GM12875 (cell line): ENCODE data around the gene LEAP2.

Experiments used
- H3K4me3 ChIP-seq: one replicate; pipeline ENCODE4 v1.5.1; 2011; ENCODE audit warnings: low read depth, low read length, control low read depth
- TF ChIP-seq, protein P1 (sequence below): IDR thresholded peaks from 2 replicates; pipeline ENCODE4 v1.5.1; 2011; ENCODE audit warnings: low read depth, mild to moderate bottlenecking, control low read depth, inconsistent platforms, low read length, moderate library complexity, borderline replicate concordance; ENCODE audit not compliant: insufficient read depth

The LEAP2 gene

DNA sequence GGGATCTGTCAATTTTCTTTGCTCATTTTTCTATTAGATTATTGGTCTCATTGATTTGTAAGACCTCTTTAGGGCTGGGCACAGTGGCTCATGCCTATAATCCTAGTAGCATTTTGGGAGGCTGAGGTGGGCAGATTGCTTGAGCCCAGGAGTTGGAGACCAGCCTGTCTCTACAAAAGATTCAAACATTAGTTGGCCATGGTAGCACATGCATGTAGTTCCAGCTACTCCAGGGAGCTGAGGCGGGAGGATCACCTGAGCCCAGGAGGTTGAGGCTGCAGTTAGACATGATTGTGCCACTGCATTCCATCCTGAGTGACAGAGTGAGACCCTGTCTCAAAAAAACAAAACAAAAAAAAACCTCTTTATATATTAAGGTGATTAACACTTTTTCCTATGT lies 36.6 kb upstream of the LEAP2 start:
- TF ChIP-seq, protein P1, sequence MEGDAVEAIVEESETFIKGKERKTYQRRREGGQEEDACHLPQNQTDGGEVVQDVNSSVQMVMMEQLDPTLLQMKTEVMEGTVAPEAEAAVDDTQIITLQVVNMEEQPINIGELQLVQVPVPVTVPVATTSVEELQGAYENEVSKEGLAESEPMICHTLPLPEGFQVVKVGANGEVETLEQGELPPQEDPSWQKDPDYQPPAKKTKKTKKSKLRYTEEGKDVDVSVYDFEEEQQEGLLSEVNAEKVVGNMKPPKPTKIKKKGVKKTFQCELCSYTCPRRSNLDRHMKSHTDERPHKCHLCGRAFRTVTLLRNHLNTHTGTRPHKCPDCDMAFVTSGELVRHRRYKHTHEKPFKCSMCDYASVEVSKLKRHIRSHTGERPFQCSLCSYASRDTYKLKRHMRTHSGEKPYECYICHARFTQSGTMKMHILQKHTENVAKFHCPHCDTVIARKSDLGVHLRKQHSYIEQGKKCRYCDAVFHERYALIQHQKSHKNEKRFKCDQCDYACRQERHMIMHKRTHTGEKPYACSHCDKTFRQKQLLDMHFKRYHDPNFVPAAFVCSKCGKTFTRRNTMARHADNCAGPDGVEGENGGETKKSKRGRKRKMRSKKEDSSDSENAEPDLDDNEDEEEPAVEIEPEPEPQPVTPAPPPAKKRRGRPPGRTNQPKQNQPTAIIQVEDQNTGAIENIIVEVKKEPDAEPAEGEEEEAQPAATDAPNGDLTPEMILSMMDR = no peak
- no peak overlapping the region for H3K4me3 ChIP-seq

DNA sequence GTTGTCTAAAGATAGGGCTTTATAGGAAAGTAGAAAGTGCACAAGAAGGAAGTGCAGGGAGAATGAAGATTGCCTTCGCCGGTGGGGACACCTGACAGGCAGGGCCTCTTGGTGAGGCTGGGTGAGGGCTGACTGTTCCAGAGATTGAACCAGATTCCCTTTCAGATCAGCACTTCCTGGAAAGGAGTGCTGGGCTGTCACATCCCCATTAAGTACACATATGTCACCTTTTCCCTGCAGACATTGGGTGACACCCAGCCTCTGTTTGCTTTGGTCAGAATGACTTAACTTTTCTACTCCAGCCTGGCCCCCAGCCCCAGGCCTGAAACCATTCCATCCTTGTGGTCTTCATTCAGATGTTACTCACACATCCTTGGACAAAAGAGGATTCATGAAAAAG lies 35.6 kb upstream of the LEAP2 start:
- TF ChIP-seq, protein P1 = no peak
- H3K4me3 ChIP-seq = no peak overlapping the region

DNA sequence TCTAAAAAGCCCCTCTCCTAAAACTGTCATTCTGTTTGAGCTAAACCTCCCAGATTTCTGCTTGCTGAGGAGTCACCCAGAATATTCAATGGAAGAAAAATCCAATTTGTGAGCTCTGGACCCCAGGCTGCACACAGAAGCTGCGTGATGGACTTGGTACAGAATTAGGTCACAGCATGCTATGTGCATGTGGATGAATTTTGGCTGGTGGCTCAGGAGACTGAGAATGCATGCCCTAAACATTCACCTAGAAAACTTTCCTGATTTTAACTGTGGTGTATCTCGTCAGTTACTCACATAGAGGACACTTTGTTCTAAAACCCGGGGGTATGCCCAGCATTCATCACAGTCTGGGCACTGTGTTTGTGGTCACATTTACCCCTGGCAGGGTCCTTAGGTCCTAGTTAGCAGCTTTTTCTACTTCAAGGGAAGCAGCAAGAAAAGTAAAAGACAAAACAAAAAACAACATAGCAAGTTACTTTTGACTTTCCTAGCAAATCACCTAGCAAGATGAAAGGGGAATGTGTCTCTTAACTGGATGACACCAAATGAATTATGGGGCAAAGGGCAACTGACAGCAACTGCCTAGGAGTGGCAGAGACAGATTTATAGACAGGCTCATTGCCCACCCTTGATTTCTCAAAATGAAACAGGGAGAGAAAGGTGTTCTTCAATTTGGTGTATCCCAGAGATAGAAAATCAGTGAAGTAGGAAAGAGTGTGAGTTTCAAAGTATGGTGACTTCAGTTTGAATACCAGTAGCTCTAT lies 34.8 kb upstream of the LEAP2 start:
- TF ChIP-seq, protein P1 = no peak
- H3K4me3 ChIP-seq = no peak overlapping the region

DNA sequence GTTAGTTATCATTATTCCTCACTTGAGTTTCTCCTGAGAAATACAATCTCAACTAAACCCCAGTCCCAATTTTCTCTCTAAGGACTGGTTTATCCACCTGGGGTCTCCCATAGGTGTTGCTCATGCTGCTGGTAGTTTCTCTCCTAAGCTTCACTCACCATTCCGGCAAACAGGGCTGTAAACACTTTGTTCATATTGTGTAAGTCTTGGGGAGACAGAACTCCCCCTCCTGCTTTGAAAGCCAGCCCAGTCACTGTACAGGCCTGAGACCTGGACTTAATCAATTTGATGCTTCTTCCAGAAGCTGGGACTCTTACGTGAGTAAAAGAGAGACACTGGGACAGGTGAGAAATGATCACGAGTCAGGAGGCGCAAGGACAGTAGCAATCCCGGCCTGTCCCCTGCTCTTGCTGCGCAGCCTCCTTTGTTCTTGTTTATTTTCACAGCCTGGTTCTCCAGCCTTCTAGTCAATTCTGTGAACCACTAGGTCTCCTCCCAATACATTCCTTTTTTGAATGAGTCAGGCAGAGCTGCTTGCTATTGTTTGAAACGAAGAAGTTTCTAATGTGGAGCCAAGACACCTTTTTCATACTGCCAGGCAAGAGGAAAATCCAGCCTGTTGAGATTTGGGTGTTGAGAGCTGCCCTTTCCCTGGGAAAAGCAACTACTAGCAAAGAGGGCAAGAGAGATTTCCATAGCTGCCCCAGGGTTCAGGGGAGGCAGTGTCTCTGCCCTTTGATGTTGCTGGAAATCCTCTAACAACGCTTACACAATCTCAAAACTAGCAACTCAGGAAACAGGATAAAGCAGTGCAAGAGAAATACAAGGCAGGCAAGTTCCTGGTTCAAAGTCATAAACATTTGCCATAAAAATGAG lies 33.8 kb upstream of the LEAP2 start:
- TF ChIP-seq, protein P1 = no peak
- no peak overlapping the region for H3K4me3 ChIP-seq

DNA sequence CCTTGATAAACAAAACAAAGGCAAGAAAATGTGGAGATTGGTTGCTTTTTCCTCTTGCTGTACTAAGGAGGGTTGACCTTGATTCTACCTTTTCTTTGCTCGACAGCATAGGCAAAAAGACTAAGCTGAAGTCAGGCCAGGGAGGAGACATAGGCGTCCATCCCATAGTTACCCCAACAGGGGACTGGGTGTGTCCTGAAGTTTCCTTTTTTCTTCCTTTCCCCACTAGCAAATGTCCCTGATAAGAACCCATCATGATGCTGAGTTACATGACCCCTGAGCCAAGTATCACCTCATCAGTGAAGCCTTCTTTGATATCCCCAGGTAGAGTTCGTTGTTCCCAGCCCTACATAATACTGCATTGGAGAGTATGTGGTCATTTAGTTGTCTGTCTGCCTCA lies 33.2 kb upstream of the LEAP2 start:
- H3K4me3 ChIP-seq = no peak overlapping the region
- TF ChIP-seq, protein P1 = no peak

DNA sequence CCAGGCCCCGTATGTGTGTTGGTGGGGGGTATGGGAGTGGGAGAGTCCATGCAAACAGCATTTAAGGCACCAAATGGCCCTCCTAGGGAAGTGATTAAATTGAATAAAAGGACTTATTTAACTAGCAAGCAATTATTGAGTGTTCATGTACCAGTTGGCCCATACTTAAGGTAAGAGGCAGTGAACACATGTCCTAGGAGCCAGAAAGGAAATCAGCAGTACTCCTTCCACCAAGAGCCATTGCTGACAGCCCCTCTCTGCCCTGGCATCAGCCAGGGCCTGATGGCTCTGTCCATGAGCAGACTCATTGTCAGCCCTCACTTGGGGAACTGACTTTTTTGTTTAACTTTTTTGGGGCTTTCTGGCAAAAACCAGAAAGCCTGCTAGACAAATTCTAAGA lies 32.6 kb upstream of the LEAP2 start:
- H3K4me3 ChIP-seq = no peak overlapping the region
- TF ChIP-seq, protein P1 = no peak
